NCI-H1930 (cell line): ENCODE data around the gene SLC37A1.
"Not testable (repeated sequence)": the region's sequence is repeated elsewhere in the genome, so short reads cannot be mapped to it uniquely, and the experiment has no call there.

ENCODE experiments used
- DNase-seq, 2 experiments: peaks; one replicate each; lab custom pipeline; 2025; lab: John Stamatoyannopoulos, UW

SLC37A1 gene

DNA sequence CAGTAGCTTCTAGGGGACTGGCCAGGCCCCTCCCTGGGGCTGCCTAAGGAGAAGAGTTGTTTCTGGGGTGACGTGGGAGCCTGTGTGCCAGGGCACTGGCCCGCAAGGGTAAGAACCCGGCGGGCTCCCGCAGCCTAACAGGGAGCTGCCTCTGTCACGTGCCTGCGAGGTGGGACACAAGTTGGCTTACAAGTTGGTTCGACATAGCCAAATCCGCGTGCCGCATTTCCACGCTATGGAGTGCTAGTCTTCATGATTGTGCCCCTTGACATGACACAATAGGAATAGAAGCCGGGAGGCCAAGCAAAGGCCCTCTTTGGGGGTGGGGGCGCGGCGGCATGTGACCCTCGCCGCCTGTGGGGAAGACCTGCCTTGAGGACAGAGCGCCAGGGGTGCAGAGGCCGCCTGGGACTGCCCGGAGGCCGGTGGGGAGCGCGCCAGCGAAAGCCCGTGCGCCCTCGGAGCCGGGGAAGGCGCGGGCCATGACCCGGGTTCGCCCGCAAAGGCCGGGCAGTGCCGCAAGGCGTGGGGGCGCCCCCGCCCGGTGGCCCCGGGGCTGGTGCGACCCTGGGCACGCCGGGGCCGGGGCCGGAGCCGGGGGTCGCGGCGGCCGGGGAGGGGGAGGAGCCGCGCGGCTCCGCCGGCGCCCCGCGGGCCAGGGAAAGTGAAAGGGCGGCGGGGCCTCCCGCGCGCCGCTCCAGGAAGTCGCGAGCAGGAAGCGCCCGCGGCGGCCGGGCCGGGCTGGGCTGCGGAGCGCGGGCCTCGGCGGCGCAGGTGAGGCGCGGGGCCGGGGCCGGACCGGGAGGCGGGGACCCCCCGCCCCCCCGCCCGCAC is at the start of gene SLC37A1:
Gene SLC37A1, plus strand, starts transcription at position 702 of the 834 bp plus-strand sequence. CDS start 4,603 bp downstream, outside the sequence.
- peak in 1 of 2 experiments; percentile 28 for DNase-seq

DNA sequence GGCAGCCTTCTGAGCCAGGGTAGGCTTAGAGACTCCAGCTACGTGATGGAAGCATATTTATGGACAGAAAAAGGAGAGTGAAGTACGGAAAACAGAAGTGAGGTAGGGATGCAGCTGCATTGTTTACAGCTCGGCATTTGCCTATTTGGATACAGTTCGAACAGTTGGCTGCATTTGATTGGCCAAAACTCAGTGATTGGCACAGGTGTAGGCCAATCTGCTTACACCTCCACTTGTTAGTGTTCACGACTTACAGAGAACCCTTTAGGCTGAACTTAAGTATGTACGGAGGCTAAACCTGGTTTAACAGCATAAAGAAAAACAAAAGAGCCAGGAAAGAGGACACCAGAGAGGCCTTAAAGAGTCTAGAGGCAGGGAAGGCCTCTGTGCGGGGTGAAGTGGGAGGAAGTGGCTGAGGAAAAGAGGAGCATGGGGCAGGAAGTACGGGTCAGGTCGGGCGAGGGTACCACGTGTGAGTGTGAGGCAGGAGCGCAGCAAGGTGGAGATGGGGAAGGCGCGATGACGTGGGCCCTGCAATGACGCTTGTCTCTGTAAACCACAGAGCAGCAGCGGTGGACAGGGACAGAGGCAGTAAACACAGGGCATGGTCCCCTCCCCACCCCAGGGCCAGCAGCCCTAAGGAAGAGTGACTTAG is 49.7 kb upstream of the SLC37A1 start:
- DNase-seq: peak; percentile 55 to 87

DNA sequence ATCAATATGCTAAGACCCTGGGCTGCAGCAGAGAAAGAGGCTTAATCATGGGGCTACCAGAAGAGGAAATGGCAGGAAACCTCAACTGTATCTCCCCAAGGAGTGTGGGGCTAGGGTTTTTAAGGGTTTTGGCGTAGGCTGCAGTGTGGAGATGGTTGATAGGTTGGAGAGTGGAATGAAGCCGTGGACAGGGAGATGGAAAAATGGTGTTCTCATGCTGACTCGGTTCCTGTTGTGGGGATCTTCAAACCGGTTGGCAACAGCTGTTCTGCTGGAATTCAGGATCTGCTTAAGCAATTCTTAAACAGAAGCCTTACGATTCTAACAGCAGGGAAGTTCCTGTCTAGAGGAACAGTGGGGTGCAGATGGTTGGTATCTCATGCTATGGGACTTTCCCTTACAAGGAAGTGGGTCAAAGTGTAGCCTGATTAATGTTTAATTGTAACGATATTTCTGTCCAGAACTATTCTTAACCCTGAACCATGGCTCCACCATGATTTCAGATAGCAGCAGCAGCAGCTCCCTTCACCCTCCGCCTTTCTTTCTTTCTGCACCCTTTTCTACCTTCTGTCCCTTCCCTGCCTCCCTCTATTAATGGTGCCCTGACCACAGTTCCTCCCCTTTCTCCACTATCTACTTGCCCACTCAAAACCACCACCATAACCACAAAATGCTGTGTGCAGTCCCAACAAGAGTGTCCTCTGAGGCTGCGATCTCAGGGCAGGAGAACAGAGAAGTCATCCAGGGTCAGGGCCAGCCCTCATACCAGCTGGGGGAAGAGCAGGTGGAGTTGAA is 48.4 kb upstream of the SLC37A1 start:
- no peak for DNase-seq

DNA sequence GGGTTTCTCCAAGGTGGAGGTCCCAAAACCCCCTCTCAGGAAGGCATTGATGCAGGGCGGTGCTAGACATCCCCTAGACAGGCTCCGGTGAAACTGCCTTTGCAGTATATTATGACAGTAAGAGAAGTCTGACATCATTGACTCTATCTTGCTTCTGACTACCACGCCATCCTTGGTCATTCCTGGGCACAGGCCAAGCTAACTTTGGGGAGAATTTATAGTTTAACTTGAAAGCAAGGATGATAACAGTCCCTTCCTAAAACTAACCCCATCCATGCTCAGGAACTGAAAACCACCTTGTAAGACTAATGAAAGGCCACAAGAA is 47.9 kb upstream of the SLC37A1 start:
- DNase-seq: no peak

- no peak for DNase-seq
These were observed 47.0 kb upstream of the SLC37A1 start for GRCh38 chr21:42466700-42467099.

DNA sequence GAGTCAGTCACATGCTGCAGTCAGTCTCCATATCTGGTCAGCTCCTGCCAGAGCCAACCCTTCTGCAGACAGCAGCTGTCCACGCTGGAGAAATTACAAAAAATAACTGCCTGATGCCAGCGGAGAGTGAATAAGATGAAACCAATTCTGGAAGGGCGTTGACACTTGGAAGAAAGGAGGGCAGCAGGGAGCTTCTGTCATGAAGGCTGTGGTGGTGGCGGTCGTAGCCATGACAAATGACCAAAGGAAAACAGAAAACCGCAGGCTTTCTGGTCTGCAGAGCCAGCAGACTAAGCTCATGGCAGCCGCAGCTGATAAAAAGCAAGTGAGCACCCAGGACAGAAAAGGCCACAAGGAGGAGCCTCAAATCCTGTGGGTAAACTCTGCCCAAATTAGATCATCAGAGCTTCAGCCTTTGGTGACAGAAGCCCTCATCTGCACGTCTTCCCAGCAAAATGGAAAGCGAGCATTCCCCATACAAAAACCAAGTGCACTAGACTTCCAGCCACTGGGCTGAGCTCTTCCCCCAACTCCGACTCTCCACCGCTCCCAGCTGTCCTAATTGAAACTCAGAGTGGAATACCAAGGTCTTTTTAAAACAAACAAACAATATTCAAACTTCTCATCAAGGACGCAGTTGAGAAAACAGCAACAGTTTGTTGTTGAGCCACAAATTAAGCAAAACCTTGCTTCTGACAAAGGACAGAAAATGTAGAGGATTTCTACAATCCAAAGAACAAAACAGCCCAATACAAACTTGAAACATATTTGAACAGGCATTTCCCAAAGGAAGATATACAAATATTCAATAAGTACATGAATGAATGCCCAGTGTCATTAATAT is 46.3 kb upstream of the SLC37A1 start:
- DNase-seq: peak in 1 of 2 experiments; percentile 40

- no peak for DNase-seq
These were observed 45.0 kb upstream of the SLC37A1 start for GRCh38 chr21:42468491-42469131.

DNA sequence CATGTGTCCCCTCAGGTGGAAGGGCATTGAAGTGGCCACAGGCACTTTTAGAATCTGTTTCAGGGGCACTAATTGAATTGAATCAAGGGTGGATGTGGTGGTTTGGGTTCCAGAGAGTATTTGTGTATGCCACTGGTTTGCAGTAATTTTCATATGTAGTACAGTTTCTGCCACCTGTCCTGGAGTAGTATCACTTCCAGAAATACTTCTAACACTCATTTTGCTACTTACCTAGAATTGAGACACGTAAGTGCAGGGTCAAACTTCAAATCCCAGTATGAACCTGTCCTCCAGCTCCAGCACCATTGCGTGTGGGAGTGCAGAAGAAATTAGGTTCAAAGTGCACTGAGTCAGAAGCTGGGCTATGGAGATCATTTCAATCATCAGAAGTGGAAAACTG is 44.4 kb upstream of the SLC37A1 start:
- DNase-seq: no peak

- DNase-seq: not testable (repeated sequence)
These were observed 43.9 kb upstream of the SLC37A1 start for GRCh38 chr21:42469726-42470125.

DNA sequence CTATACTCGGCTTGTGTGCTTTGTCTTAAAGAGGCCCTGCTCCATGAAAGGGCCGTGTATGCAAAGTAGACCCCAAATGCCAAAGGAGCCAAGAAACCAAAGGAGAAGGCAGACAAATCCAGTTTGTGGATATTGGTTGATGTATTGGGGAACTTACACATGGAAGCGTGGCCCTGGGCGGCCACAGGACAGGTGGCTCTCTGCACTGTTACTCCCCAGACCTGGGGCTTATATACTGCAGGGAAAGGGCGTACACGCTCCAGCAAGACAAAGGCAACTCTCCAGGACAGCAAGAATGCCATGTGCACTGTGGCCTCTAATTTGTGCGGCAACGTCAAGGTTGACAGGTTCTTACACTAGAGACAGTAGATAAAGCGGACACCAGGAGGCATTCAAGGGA is 42.4 kb upstream of the SLC37A1 start:
- DNase-seq: no peak

DNA sequence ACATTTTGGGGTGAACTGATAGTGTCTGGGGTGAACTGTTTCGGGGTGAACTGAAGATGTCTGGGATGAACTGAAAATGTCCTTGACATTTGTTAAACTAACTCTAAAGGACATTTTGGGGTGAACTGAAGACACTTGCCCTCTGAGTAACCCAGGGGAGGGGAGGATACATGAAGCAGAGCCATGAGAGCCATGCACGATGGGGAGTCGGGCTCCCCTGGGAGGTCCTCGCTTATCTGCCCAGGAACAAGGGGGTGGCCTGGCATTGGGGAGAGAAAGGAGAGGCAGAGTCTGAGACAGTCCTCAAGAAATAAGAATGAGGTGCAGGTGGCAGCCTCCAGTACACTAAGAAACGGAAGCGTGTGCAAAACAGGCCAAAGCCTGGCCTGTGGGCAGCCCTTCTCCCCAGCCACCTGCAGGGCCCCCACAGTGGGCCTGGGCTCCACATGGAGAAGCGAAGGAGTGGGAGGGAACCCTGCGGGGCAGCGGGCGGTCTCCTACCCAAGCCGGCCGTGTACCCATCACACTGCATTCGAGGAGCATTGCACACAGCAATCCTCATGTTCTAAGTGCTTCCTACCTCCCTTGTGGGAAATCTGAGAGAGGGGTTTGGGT is 41.8 kb upstream of the SLC37A1 start:
- DNase-seq: no peak

GRCh38 chr21:42472521-42472920 is 41.1 kb upstream of the SLC37A1 start:
- DNase-seq: no peak

- no peak for DNase-seq
These were observed 40.1 kb upstream of the SLC37A1 start for GRCh38 chr21:42473498-42474042.

DNA sequence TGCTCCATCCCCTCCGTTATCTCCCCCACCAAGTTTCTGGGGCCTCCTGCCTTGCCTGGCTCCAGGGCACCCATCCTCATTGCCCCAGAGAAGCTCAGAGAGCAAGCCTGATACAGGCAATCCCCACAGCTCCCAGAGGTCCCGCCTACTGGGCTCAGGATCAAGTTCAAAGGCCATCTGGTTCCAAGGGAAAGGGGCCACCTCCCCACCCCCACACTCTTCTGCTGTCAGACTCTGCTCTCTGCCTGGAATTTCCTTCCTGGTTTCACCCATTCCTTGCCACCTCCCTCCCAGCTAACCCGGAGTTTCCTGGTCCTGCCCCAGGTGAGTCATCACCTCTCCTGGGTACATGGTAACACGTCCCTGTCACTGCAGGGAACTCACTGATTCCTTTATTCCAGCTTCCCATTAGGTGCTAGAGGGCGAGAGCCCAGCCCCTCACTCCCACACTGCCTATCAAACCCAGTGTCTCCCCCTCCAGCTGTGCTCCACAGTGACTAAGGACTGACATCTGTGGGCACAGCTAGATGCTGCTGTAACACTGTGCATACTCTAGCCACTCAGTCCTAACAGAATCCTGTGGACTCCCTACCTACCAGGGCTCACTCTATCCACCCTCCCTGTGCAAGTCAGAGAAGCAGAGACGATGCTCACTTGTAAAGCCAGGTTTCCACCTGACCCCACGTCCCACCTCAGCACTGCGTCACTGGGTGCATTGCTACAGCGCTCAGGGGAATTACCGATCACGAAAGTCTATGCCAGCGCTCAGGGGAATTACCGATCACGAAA is 39.4 kb upstream of the SLC37A1 start:
- DNase-seq: no peak

DNA sequence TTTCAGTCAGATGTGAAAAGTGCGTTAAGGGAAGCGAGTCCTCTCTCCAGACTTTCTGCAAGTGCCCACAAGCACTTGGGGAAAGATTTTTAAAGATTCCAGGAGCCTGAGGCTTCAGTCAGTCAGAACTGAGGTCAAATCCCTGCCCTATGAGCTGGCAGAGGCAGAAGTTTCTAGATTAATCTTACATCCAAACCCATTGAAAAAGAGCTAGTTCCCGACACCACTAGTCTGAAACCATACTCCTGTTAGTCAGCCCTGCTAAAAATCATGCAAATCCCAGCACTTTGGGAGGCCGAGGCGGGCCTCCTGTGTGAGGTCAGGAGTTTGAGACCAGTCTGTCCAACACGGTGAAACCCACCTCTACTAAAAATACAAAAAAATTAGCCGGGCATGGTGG is 38.6 kb upstream of the SLC37A1 start:
- DNase-seq: no peak

- DNase-seq: no peak
These were observed 37.9 kb upstream of the SLC37A1 start for GRCh38 chr21:42475526-42476387.

DNA sequence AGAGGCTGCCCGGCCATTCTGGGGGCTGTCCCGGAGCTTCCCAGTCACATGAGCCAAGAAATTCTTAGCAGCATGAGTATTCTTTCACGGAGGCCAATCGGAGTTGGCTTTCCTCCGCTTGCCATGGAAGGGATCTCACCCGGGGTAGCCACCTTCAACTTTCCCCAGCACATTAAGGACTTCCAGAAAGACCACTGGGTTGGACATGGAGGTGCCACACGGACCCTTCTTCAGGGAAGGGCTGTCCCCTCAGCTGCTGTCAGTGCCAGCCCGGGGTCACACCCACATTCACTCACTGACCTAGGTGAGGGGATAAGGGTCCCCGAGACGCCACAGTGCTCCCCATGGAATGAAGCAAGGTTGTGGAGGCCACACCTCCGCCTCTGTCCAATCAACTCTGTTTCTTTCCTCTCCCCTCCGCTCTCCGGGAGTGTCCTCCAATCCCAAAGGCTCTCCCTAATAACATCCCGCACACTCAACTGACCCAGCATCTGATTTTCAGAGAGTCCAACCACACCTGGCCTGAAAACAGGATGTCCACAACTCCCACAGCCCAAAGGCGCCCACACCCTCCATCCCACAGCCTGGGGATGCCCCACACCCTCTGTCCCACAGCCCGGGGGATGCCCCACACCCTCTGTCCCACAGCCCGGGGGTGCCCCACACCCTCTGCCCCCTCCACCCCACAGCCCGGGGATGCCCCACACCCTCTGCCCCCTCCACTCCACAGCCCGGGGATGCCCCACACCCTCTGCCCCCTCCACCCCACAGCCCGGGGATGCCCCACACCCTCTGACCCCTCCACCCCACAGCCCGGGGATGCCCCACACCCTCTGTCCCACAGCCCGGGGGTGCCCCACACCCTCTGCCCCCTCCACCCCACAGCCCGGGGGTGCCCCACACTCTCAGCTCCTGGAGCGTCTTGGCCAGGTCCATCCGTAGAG is 37.0 kb upstream of the SLC37A1 start:
- DNase-seq: no peak

GRCh38 chr21:42478504-42478903 is 35.1 kb upstream of the SLC37A1 start:
- DNase-seq: no peak
